Right forelimb (tissue), 1 donor: ENCODE data around the gene BABAM2.

ENCODE experiments used
- DNase-seq: peaks from one replicate; pipeline ENCODE4 v3.0.0-alpha.2; 2018

The BABAM2 gene

GRCh38 chr2:28291811-28292440, 401.4 kb downstream of the BABAM2 start:
- DNase-seq, result no peak

GRCh38 chr2:28292491-28292890, 402.0 kb downstream of the BABAM2 start:
- DNase-seq, result no peak

GRCh38 chr2:28293416-28293815, 402.9 kb downstream of the BABAM2 start:
- no peak for DNase-seq

- DNase-seq, result no peak
Measured at GRCh38 chr2:28294451-28294850, 403.9 kb downstream of the BABAM2 start.

- no peak for DNase-seq
Measured at GRCh38 chr2:28296243-28296642, 405.7 kb downstream of the BABAM2 start.

- DNase-seq, result no peak
Measured at GRCh38 chr2:28296904-28297303, 406.4 kb downstream of the BABAM2 start.

- no peak for DNase-seq
Measured at GRCh38 chr2:28297531-28297930, 407.0 kb downstream of the BABAM2 start.

GRCh38 chr2:28298406-28298805, 407.9 kb downstream of the BABAM2 start:
- no peak for DNase-seq

- no peak for DNase-seq
Measured at GRCh38 chr2:28300485-28301341, 410.2 kb downstream of the BABAM2 start.

- no peak for DNase-seq
Measured at GRCh38 chr2:28305202-28305601, 414.7 kb downstream of the BABAM2 start.

- no peak for DNase-seq
Measured at GRCh38 chr2:28310107-28310506, 419.6 kb downstream of the BABAM2 start.

- no peak for DNase-seq
Measured at GRCh38 chr2:28311660-28312249, 421.2 kb downstream of the BABAM2 start.

GRCh38 chr2:28312307-28313219, 422.0 kb downstream of the BABAM2 start:
- DNase-seq, result no peak

- no peak for DNase-seq
Measured at GRCh38 chr2:28313220-28313784, 422.8 kb downstream of the BABAM2 start.

GRCh38 chr2:28314968-28315367, 424.4 kb downstream of the BABAM2 start:
- no peak for DNase-seq

- no peak for DNase-seq
Measured at GRCh38 chr2:28316546-28317335, 426.2 kb downstream of the BABAM2 start.

GRCh38 chr2:28317390-28317789, 426.9 kb downstream of the BABAM2 start:
- no peak for DNase-seq

- DNase-seq, result no peak
Measured at GRCh38 chr2:28318023-28318422, 427.5 kb downstream of the BABAM2 start.

GRCh38 chr2:28318462-28319117, 428.1 kb downstream of the BABAM2 start:
- no peak for DNase-seq

- DNase-seq, result no peak
Measured at GRCh38 chr2:28319118-28320008, 428.8 kb downstream of the BABAM2 start.
